Stimulated activated CD8-positive, alpha-beta memory T cell treated with anti-CD3 and anti-CD28 coated beads, Interleukin-4, amount 100 ng/mL, for 4 hours (primary cell): ENCODE results near the gene CDKN1A.

Experiments
- DNase-seq, 2 donors: peaks; one replicate each; pipeline ENCODE4 v3.0.0-alpha.2; 2020; ENCODE audit warnings: low read depth in 2 of 2, low spot score in 1 of 2

The CDKN1A gene

DNA sequence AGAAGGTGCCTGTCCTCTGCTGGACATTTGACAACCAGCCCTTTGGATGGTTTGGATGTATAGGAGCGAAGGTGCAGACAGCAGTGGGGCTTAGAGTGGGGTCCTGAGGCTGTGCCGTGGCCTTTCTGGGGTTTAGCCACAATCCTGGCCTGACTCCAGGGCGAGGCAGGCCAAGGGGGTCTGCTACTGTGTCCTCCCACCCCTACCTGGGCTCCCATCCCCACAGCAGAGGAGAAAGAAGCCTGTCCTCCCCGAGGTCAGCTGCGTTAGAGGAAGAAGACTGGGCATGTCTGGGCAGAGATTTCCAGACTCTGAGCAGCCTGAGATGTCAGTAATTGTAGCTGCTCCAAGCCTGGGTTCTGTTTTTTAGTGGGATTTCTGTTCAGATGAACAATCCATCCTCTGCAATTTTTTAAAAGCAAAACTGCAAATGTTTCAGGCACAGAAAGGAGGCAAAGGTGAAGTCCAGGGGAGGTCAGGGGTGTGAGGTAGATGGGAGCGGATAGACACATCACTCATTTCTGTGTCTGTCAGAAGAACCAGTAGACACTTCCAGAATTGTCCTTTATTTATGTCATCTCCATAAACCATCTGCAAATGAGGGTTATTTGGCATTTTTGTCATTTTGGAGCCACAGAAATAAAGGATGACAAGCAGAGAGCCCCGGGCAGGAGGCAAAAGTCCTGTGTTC is 1.3 kb upstream of the CDKN1A start:
- DNase-seq = no peak

GRCh38 chr6:36677753-36678487 is 594 bp upstream of the CDKN1A start:
- DNase-seq = no peak

GRCh38 chr6:36679043-36679833 is 724 bp downstream of the CDKN1A start:
- no peak for DNase-seq

DNA sequence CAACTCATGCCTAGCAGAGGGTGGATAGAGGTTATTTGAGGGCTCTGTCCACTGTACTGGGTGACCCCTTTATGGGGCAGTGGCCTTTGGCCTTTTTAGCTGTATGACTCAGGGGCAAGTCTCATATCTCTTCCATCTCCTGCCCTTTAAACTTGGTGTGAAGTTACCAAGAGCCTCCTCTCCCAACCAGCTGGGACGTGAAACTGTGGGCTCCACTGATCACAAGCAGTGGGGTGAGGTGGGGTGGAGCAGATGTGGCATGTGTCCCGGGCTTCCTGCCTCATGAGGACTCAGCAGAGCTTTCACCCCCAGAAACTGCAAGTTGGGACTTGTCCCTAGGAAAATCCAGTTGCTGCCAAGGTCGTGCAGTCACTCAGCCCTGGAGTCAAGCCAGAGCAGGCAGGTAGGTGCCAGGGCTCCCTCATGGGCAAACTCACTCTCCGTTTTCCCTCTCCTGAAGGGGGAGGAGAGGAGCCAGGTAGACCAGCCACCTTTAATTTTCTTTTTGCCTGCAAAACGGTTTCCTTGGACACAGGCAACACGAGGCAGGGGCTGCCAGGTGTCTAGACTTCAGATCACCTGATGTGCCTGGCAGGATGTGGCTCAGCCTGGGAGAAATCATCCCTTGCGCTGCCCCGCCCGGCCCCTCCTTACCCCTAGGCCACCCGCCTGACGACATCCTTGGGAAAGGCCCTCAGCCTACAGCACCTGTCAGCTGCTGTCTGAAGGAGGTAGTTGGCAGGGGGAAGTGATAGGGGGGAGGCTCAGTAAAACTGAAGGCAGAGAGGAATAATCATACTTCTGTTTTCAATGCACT is 4.0 kb downstream of the CDKN1A start:
- DNase-seq = peak in 1 of 2 donors; percentile 22

GRCh38 chr6:36683145-36683655 is 4.7 kb downstream of the CDKN1A start:
- DNase-seq = no peak

DNA sequence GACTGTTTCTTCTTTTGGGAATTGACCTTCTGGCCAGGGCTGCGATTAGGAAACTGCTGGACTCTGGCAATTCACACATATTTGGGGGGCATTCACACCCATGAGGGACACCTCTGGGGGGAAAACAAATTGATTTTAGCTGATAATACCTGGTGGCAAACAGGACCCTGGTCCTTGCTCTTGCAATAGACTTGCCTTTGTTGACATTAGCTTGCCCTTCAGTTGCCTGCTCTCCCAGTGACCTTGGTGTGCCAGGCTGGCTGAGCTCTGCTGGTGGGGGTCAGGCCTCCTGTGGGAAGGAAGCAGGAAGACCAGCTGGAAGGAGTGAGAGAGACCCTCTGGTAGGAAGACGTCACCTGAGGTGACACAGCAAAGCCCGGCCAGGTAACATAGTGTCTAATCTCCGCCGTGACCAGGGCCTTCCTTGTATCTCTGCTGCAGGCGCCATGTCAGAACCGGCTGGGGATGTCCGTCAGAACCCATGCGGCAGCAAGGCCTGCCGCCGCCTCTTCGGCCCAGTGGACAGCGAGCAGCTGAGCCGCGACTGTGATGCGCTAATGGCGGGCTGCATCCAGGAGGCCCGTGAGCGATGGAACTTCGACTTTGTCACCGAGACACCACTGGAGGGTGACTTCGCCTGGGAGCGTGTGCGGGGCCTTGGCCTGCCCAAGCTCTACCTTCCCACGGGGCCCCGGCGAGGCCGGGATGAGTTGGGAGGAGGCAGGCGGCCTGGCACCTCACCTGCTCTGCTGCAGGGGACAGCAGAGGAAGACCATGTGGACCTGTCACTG is 5.3 kb downstream of the CDKN1A start:
- no peak for DNase-seq

- no peak for DNase-seq
Measured at GRCh38 chr6:36684447-36684812, 5.9 kb downstream of the CDKN1A start.

- no peak for DNase-seq
Measured at GRCh38 chr6:36685166-36685924, 6.8 kb downstream of the CDKN1A start.

DNA sequence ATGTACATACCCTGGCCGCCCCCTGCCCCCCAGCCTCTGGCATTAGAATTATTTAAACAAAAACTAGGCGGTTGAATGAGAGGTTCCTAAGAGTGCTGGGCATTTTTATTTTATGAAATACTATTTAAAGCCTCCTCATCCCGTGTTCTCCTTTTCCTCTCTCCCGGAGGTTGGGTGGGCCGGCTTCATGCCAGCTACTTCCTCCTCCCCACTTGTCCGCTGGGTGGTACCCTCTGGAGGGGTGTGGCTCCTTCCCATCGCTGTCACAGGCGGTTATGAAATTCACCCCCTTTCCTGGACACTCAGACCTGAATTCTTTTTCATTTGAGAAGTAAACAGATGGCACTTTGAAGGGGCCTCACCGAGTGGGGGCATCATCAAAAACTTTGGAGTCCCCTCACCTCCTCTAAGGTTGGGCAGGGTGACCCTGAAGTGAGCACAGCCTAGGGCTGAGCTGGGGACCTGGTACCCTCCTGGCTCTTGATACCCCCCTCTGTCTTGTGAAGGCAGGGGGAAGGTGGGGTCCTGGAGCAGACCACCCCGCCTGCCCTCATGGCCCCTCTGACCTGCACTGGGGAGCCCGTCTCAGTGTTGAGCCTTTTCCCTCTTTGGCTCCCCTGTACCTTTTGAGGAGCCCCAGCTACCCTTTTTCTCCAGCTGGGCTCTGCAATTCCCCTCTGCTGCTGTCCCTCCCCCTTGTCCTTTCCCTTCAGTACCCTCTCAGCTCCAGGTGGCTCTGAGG is 7.6 kb downstream of the CDKN1A start:
- no peak for DNase-seq

DNA sequence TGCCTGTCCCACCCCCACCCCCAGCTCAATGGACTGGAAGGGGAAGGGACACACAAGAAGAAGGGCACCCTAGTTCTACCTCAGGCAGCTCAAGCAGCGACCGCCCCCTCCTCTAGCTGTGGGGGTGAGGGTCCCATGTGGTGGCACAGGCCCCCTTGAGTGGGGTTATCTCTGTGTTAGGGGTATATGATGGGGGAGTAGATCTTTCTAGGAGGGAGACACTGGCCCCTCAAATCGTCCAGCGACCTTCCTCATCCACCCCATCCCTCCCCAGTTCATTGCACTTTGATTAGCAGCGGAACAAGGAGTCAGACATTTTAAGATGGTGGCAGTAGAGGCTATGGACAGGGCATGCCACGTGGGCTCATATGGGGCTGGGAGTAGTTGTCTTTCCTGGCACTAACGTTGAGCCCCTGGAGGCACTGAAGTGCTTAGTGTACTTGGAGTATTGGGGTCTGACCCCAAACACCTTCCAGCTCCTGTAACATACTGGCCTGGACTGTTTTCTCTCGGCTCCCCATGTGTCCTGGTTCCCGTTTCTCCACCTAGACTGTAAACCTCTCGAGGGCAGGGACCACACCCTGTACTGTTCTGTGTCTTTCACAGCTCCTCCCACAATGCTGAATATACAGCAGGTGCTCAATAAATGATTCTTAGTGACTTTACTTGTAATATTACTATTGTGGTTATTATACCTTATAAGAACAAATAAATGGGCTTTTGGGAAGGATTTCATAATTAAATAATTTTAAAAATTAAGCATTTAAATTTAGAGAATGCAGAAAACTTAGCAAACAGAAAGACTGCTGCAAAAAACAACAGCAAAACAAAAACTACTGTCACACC is 8.4 kb downstream of the CDKN1A start:
- no peak for DNase-seq

- no peak for DNase-seq
Measured at GRCh38 chr6:36688063-36688738, 9.7 kb downstream of the CDKN1A start.

DNA sequence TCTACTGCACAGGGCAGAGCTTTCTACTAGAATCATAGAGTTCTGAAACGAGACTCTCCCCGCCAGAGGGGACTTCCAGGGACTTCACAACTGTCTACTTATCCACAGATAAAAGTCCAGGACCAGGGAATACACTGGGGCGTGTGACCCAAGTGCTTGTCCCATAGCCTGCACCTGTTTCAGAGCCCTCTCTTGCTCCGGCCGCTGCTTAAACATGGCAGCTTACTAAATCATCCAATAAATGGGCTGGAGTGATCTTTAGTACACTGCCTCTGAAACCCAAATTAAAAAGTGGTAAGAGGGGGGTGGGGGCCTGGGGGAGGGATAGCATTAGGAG is 10.2 kb downstream of the CDKN1A start:
- no peak for DNase-seq

DNA sequence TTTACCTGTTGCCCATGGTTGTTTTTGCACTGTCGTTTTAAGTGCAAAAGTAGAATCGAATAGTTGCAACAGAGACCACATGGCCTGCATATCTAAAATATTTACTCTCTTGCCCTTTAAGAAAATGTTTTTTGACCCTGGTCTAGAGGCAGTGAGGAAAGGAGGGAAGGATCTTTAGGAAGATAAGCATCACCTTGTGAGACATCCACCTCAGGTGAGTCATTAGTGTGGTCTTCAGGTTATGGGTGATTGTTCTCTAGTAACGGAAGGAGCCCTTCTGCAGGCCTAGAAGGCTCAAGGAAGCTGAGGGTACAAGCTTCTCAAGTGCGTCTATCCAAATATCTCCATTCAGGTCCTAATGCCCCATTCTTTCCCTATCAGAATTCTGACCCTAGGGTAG is 12.5 kb downstream of the CDKN1A start:
- DNase-seq = no peak

- no peak for DNase-seq
Measured at GRCh38 chr6:36691612-36692011, 13.1 kb downstream of the CDKN1A start.

- no peak for DNase-seq
Measured at GRCh38 chr6:36692220-36692619, 13.7 kb downstream of the CDKN1A start.

GRCh38 chr6:36692861-36693702 is 14.6 kb downstream of the CDKN1A start:
- DNase-seq = no peak

DNA sequence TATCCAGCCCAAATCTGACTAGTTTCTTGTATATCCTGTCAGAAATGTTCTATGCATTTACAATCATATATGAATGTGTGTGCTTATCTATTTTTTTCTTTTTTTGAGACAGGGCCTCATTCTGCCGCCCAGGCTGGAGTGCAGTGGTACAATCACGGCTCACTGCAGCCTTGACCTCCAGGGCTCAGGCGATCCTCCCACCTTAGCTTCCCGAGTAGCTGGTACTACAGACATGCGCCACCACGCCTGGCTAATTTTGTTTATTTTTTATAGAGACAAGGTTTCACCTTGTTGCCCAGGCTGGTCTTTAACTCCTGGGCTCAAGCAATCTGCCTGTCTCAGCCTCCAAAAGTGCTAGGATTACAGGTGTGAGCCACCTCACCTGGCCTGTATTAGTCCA is 16.1 kb downstream of the CDKN1A start:
- DNase-seq = no peak
